IMR-90 (cell line): Measurements from ENCODE around the gene NKPD1. TPM values are rescaled to one million over a fixed set of nuclear protein-coding genes. Genes with fewer than 3 reads are reported as not detected.

ENCODE experiments used
- ATAC-seq: fragments of 200-7000 bp; cut with Tn5 transposase; 2 replicates; pipeline ENCODE4 v1.9.1; 2020; ENCODE audit warnings: low read depth, mild to moderate bottlenecking, moderate library complexity
- BruUV-seq: library from RNA; stranded (reverse); fragments of 400-500 nt; replicated peaks from 2 replicates; lab custom pipeline; 2021; lab: Mats Ljungman, UMichigan
- CTCF ChIA-PET: fragments of 300-600 bp; formaldehyde crosslinking; extraction: SDS; loops from one replicate; lab custom pipeline; 2021; ENCODE audit warnings: antibody characterized with exemption; lab: Yijun Ruan, JAX
- POLR2A ChIA-PET: fragments of 300-600 bp; sonication (Branson Sonifier 250); formaldehyde crosslinking; loops from one replicate; lab custom pipeline; 2022; ENCODE audit warnings: antibody characterized with exemption; ENCODE audit not compliant: unreplicated experiment; lab: Charles Lee
- DNase-seq: peaks from one replicate; pipeline ENCODE4 v3.0.0; 2013
- H2AFZ ChIP-seq: replicated peaks from 2 replicates; pipeline ENCODE3; 2013; ENCODE audit warnings: low read length, mild to moderate bottlenecking; ENCODE audit not compliant: poor library complexity
- H2AK5ac ChIP-seq: 2 replicates; pipeline ENCODE4 v1.6.1; 2013; ENCODE audit warnings: low read depth, low read length, inconsistent platforms
- H2AK9ac ChIP-seq: replicated peaks from 2 replicates; pipeline ENCODE3; 2013; ENCODE audit warnings: mild to moderate bottlenecking, low read depth, low read length, moderate library complexity; ENCODE audit not compliant: poor library complexity
- H2BK120ac ChIP-seq: 2 replicates; pipeline ENCODE4 v1.6.1; 2013; ENCODE audit warnings: low read depth, low read length, inconsistent platforms
- H2BK15ac ChIP-seq: 3 replicates; pipeline ENCODE4 v1.6.1; 2013; ENCODE audit warnings: low read depth, low read length, inconsistent platforms
- H2BK20ac ChIP-seq: 2 replicates; pipeline ENCODE4 v1.6.1; 2013; ENCODE audit warnings: low read depth, mild to moderate bottlenecking, inconsistent platforms, low read length, moderate library complexity
- H2BK5ac ChIP-seq: 2 replicates; pipeline ENCODE4 v1.6.1; 2013; ENCODE audit warnings: mild to moderate bottlenecking, low read depth, low read length, inconsistent platforms; ENCODE audit not compliant: poor library complexity, severe bottlenecking
- H3K14ac ChIP-seq: replicated peaks from 2 replicates; pipeline ENCODE4 v1.6.1; 2013; ENCODE audit warnings: low read depth, low read length, inconsistent platforms
- H3K18ac ChIP-seq: 2 replicates; pipeline ENCODE4 v1.6.1; 2013; ENCODE audit warnings: low read depth, low read length, control low read depth
- H3K23ac ChIP-seq: 2 replicates; pipeline ENCODE4 v1.6.1; 2013; ENCODE audit warnings: low read depth, low read length, inconsistent platforms
- H3K27ac ChIP-seq: 2 replicates; pipeline ENCODE4 v1.5.1; 2013; ENCODE audit warnings: mild to moderate bottlenecking, control low read depth, low read length; ENCODE audit not compliant: insufficient read depth
- H3K27me3 ChIP-seq: 2 replicates; pipeline ENCODE4 v1.6.1; 2013; ENCODE audit warnings: low read length; ENCODE audit not compliant: control insufficient read depth, insufficient read depth
- H3K36me3 ChIP-seq: 2 replicates; pipeline ENCODE4 v1.6.1; 2013; ENCODE audit warnings: low read length, mixed read lengths; ENCODE audit not compliant: control insufficient read depth, insufficient read depth
- H3K4ac ChIP-seq: 2 replicates; pipeline ENCODE4 v1.6.1; 2013; ENCODE audit warnings: low read depth, low read length, inconsistent platforms
- H3K4me1 ChIP-seq: 2 replicates; pipeline ENCODE4 v1.6.1; 2013; ENCODE audit warnings: low read length, mixed read lengths; ENCODE audit not compliant: control insufficient read depth, insufficient read depth
- H3K4me2 ChIP-seq: 2 replicates; pipeline ENCODE4 v1.6.1; 2013; ENCODE audit warnings: low read depth, mild to moderate bottlenecking, control low read depth, low read length, moderate library complexity
- H3K4me3 ChIP-seq: 2 replicates; pipeline ENCODE4 v1.5.1; 2013; ENCODE audit warnings: low read depth, mild to moderate bottlenecking, control low read depth, low read length, moderate library complexity; ENCODE audit not compliant: insufficient read depth
- H3K56ac ChIP-seq: 2 replicates; pipeline ENCODE4 v1.6.1; 2013; ENCODE audit warnings: low read length, inconsistent platforms; ENCODE audit not compliant: insufficient read depth; ENCODE audit errors: extremely low read depth
- H3K79me1 ChIP-seq, 2 experiments: 2 replicates each; pipeline ENCODE4 v1.6.1; 2013; ENCODE audit warnings: low read length in 2 of 2, inconsistent platforms in 1 of 2, low read depth in 1 of 2
- H3K9ac ChIP-seq: 2 replicates; pipeline ENCODE4 v1.6.1; 2013; ENCODE audit warnings: low read depth, low read length, control low read depth
- H3K9me1 ChIP-seq: 2 replicates; pipeline ENCODE4 v1.6.1; 2013; ENCODE audit warnings: low read length, inconsistent platforms; ENCODE audit not compliant: insufficient read depth
- H3K9me3 ChIP-seq: 2 replicates; pipeline ENCODE4 v1.6.1; 2013; ENCODE audit warnings: low read length; ENCODE audit not compliant: control insufficient read depth, insufficient read depth
- H4K20me1 ChIP-seq: 2 replicates; pipeline ENCODE4 v1.6.1; 2013; ENCODE audit warnings: low read length, inconsistent platforms; ENCODE audit not compliant: insufficient read depth
- H4K5ac ChIP-seq: 2 replicates; pipeline ENCODE4 v1.6.1; 2013; ENCODE audit warnings: mild to moderate bottlenecking, low read depth, low read length, control low read depth
- H4K8ac ChIP-seq, 2 experiments: 2 replicates each; pipeline ENCODE4 v1.6.1; 2013; ENCODE audit warnings: low read depth in 2 of 2, low read length in 2 of 2, control low read depth in 1 of 2, inconsistent platforms in 1 of 2
- H4K91ac ChIP-seq: 2 replicates; pipeline ENCODE4 v1.6.1; 2013; ENCODE audit warnings: low read depth, low read length, inconsistent platforms; ENCODE audit not compliant: insufficient read depth
- CEBPB ChIP-seq: IDR thresholded peaks from 2 replicates; pipeline ENCODE4 v1.6.1; 2012; ENCODE audit warnings: low read depth, low read length, improper control_type of control experiment
- ELK1 ChIP-seq: fragments of 150-350 bp; IDR thresholded peaks from 2 replicates; pipeline ENCODE4 v1.6.1; 2016; ENCODE audit warnings: low read depth, mild to moderate bottlenecking, low read length, moderate library complexity, borderline replicate concordance
- MAFK ChIP-seq: IDR thresholded peaks from 2 replicates; pipeline ENCODE4 v1.6.1; 2012; ENCODE audit warnings: low read depth, low read length, improper control_type of control experiment
- MAZ ChIP-seq: IDR thresholded peaks from 2 replicates; pipeline ENCODE4 v1.6.1; 2012; ENCODE audit warnings: low read depth, mild to moderate bottlenecking, low read length, improper control_type of control experiment, moderate library complexity, borderline replicate concordance
- NFE2L2 ChIP-seq: fragments of 150-350 bp; IDR thresholded peaks from 2 replicates; pipeline ENCODE4 v1.6.1; 2016; ENCODE audit warnings: low read depth, mild to moderate bottlenecking, low read length
- RAD21 ChIP-seq: IDR thresholded peaks from 2 replicates; pipeline ENCODE4 v1.6.1; 2012; ENCODE audit warnings: low read length, improper control_type of control experiment
- RCOR1 ChIP-seq: IDR thresholded peaks from 2 replicates; pipeline ENCODE4 v1.6.1; 2012; ENCODE audit warnings: mild to moderate bottlenecking, low read length, improper control_type of control experiment; ENCODE audit not compliant: insufficient replicate concordance
- RFX5 ChIP-seq: IDR thresholded peaks from 2 replicates; pipeline ENCODE4 v1.8.0; 2012; ENCODE audit warnings: low read depth, mild to moderate bottlenecking, low read length, moderate library complexity
- SMC3 ChIP-seq: fragments of 150-350 bp; IDR thresholded peaks from 2 replicates; pipeline ENCODE4 v1.6.1; 2016; ENCODE audit warnings: low read depth, mild to moderate bottlenecking, antibody characterized with exemption, low read length, moderate library complexity
- WGBS, 2 experiments: methylation state at CpG; one replicate each; pipeline versions ENCODE4 v1.1.5 to v1.1.7; 2013; ENCODE audit warnings: missing lambda C conversion rate in 2 of 2; ENCODE audit not compliant: insufficient read length in 1 of 2; ENCODE audit errors: extremely low coverage in 2 of 2; 5-methylcytosine and 5-hydroxymethylcytosine counted together
- dilution Hi-C: fragments of 300-500 bp; cut with HindIII; formaldehyde crosslinking; loops from one replicate; pipeline ENCODE4 v1.14.3; 2018; ENCODE audit warnings: low sequenced_read_pairs; ENCODE audit not compliant: unreplicated experiment
- in situ Hi-C: fragments of 300-500 bp; cut with MboI; formaldehyde crosslinking; loops from 3 replicates; pipeline ENCODE4 v1.14.3; 2019; ENCODE audit warnings: low sequenced_read_pairs, inconsistent platforms, mixed read lengths
- intact Hi-C: fragments of 100-400 bp; cut with micrococcal nuclease; formaldehyde crosslinking; loops from 2 replicates; pipeline ENCODE4 v1.10.0; 2022
- polyA plus RNA-seq, 3 experiments: library from polyadenylated mRNA; depleted of rRNA; stranded (reverse); fragments of >200 nt; gene quantifications; 2 replicates each; pipeline ENCODE4 v1.2.3, GENCODE V29; 2012; ENCODE audit warnings: low replicate concordance in 1 of 3
- total RNA-seq: library from RNA; depleted of rRNA; stranded (reverse); fragments of >200 nt; gene quantifications from 2 replicates; pipeline ENCODE4 v1.2.3, GENCODE V29; 2012
- TF ChIP-seq, protein P1 (sequence below): conservative IDR thresholded peaks from 2 replicates; pipeline ENCODE4 v1.5.1; 2012; ENCODE audit warnings: mild to moderate bottlenecking, low read depth, low read length, improper control_type of control experiment

Gene NKPD1
- total and polyA plus RNA-seq, 2 of the 4 experiments (the other 2 are of a cell fraction), result under 0.01 to 0.09 TPM

- Histone ChIP-seq H4K91ac (no peak overlapping the region), H3K36me3 (peaks cover 21% of the 10 kb centered on the region), H3K4me2 (no peak overlapping the region), H4K8ac (no peak overlapping the region), H3K9me3 (no peaks in the 10 kb centered on the region), H2BK120ac (no peak overlapping the region), H2AK5ac (no peak overlapping the region), H2BK20ac (no peak overlapping the region), H3K4me1 (peaks cover 15% of the 10 kb centered on the region), H3K27ac (no peak overlapping the region), H2AK9ac (no peak overlapping the region), H3K18ac (no peak overlapping the region), H3K9me1 (peaks cover 3% of the 10 kb centered on the region; the same call in 1 of the 2 replicates), H4K5ac (no peak overlapping the region), H3K9ac (no peak overlapping the region), H3K4me3 (no peak overlapping the region), H3K56ac (no peak overlapping the region), H2BK15ac (no peak overlapping the region), H2AFZ (no peak overlapping the region), H2BK5ac (no peak overlapping the region), H3K27me3 (peaks cover 20% of the 10 kb centered on the region), H4K20me1 (peaks cover 8% of the 10 kb centered on the region), H3K23ac (no peak overlapping the region), H3K4ac (no peak overlapping the region), H3K79me1 (no peaks in the 10 kb centered on the region), H3K14ac (no peak overlapping the region)
- intact Hi-C loops (no loop called here), in situ Hi-C loops (no loop called here), dilution Hi-C loops (no loop called here)
- ChIA-PET CTCF (no interaction called here), POLR2A (no interaction called here)
- WGBS, 2 experiments, result 60% methylated on average over 1 of the region's 9 CpGs; no CpG with 5 or more reads in 1 of the 2 experiments
- BruUV-seq, result no TSS peak
- DNase-seq (no peak), ATAC-seq (no peak)
- TF ChIP-seq MAFK (no peak), ELK1 (no peak), NFE2L2 (no peak), RFX5 (no peak), SMC3 (no peak), RAD21 (no peak), MAZ (no peak), RCOR1 (no peak), CEBPB (no peak)
- TF ChIP-seq, protein P1, sequence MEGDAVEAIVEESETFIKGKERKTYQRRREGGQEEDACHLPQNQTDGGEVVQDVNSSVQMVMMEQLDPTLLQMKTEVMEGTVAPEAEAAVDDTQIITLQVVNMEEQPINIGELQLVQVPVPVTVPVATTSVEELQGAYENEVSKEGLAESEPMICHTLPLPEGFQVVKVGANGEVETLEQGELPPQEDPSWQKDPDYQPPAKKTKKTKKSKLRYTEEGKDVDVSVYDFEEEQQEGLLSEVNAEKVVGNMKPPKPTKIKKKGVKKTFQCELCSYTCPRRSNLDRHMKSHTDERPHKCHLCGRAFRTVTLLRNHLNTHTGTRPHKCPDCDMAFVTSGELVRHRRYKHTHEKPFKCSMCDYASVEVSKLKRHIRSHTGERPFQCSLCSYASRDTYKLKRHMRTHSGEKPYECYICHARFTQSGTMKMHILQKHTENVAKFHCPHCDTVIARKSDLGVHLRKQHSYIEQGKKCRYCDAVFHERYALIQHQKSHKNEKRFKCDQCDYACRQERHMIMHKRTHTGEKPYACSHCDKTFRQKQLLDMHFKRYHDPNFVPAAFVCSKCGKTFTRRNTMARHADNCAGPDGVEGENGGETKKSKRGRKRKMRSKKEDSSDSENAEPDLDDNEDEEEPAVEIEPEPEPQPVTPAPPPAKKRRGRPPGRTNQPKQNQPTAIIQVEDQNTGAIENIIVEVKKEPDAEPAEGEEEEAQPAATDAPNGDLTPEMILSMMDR, result no peak
These were observed 11.7 kb downstream of the NKPD1 start for GRCh38 chr19:45149129-45149528.
